OCI-LY1 (cell line): Measurements from ENCODE around the gene FAM237A.

Experiments used
- EZH2 ChIP-seq: fragments of 200-600 bp; sonication (generic), shearing (Covaris generic); IDR thresholded peaks from 2 replicates; pipeline ENCODE4 v1.8.0; 2017; ENCODE audit warnings: borderline replicate concordance, mixed run types, mild to moderate bottlenecking, antibody characterized with exemption, low read length, moderate library complexity, mixed read lengths
- TF ChIP-seq, protein P1 (sequence below): fragments of 200-600 bp; sonication (generic), shearing (Covaris generic); IDR thresholded peaks from 2 replicates; pipeline ENCODE4 v1.5.1; 2017; ENCODE audit warnings: mild to moderate bottlenecking, antibody characterized with exemption, low read length, moderate library complexity, mixed read lengths

- TF ChIP-seq, protein P1, sequence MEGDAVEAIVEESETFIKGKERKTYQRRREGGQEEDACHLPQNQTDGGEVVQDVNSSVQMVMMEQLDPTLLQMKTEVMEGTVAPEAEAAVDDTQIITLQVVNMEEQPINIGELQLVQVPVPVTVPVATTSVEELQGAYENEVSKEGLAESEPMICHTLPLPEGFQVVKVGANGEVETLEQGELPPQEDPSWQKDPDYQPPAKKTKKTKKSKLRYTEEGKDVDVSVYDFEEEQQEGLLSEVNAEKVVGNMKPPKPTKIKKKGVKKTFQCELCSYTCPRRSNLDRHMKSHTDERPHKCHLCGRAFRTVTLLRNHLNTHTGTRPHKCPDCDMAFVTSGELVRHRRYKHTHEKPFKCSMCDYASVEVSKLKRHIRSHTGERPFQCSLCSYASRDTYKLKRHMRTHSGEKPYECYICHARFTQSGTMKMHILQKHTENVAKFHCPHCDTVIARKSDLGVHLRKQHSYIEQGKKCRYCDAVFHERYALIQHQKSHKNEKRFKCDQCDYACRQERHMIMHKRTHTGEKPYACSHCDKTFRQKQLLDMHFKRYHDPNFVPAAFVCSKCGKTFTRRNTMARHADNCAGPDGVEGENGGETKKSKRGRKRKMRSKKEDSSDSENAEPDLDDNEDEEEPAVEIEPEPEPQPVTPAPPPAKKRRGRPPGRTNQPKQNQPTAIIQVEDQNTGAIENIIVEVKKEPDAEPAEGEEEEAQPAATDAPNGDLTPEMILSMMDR = no peak
- no peak for TF ChIP-seq EZH2
Observed at GRCh38 chr2:206683546-206683945, 41.3 kb downstream of the FAM237A start.
